Measurements from ENCODE around the gene UBE2R2. TPM values are rescaled to one million over a fixed set of nuclear protein-coding genes. Genes with fewer than 3 reads are reported as not detected.

Gene UBE2R2
- total RNA-seq, 1 experiment from 2014 or later, result 52.1 TPM

DNA sequence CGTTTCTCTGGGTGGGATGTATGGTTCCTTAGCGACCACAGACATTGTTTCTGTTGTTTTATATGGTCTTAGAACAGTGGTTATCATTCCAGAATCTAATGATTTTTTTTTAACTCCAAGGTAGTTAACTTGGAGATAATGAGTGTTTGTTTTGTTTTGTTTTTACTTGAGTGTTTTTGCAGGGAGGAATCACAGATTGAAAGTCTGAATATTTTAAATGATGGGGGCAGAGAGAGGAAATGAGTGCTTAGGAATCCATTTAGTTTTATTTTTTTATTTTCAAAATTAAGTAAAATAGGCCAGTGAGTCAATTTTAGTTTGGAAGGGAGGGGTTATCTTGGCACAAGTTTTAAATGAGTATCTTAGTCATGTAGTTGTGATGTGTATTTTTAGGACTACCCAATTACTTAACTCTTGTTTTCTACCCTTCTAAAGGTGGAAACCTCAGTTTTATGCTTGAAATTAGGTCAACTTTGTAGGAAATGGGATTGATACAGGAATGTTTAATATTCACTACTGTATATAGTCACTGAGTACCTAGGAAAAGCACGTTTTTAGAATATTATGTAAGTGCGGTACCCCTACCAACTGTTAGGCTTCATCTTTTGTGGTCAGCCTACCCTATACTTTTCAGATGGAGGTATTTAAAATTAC is 2.0 kb downstream of the UBE2R2 start:
- Histone ChIP-seq H4K5ac (ENCODE audit: insufficient read length, low read depth, low read length) (no peak overlapping the region), H3T11ph (ENCODE audit: low read length) (no peak overlapping the region), H3K56ac (ENCODE audit: insufficient read length, low read depth, low read length) (no peak overlapping the region), H3K4ac (ENCODE audit: low read depth, low read length) (no peak overlapping the region), H3K23ac (ENCODE audit: insufficient read length, low read depth, low read length) (no peak overlapping the region), H2AK5ac (ENCODE audit: insufficient read length, low read length) (no peak overlapping the region), H2BK20ac (ENCODE audit: low read depth, low read length, poor library complexity, severe bottlenecking) (no peak overlapping the region), H2BK120ac (ENCODE audit: low read depth, low read length, poor library complexity, severe bottlenecking) (no peak overlapping the region), H3K14ac (ENCODE audit: insufficient read depth, low read length) (no peak overlapping the region), H3K4me2 (ENCODE audit: insufficient read depth, insufficient read length, low read length) (peak overlapping the region; percentile 92), H4K8ac (replicated peaks; ENCODE audit: insufficient read length, low read depth, low read length) (no peak overlapping the region), H2AFZ (ENCODE audit: low read length) (no peak overlapping the region), H3K27me3 (ENCODE audit: insufficient read depth, low read length) (no peaks in the 10 kb centered on the region), H2BK5ac (ENCODE audit: insufficient read length, low read length) (no peak overlapping the region), H3K9me3 (ENCODE audit: control insufficient read depth, low read depth, low read length) (no peaks in the 10 kb centered on the region), H2BK15ac (ENCODE audit: low read depth, low read length) (no peak overlapping the region), H3K79me2 (ENCODE audit: insufficient read depth, low read length) (peaks cover 24% of the 10 kb centered on the region; the same call in 1 of the 2 replicates), H3K27ac (ENCODE audit: insufficient read length, low read depth, low read length) (no peak overlapping the region), H2BK12ac (ENCODE audit: insufficient read length, low read depth, low read length) (no peak overlapping the region), H3K23me2 (ENCODE audit: insufficient read length, low read depth, low read length, poor library complexity, severe bottlenecking) (peaks cover 8% of the 10 kb centered on the region), H4K20me1 (ENCODE audit: control insufficient read depth, insufficient read depth, insufficient read length) (no peaks in the 10 kb centered on the region), H3K79me1 (ENCODE audit: insufficient read depth, low read depth, low read length, poor library complexity, severe bottlenecking) (no peaks in the 10 kb centered on the region), H3K18ac (ENCODE audit: insufficient read length, low read depth, low read length) (no peak overlapping the region), H3K4me1 (ENCODE audit: insufficient read depth, low read length) (no peaks in the 10 kb centered on the region; the same call in 1 of the 2 replicates), H3K9ac (ENCODE audit: extremely low read depth, insufficient read length, low read length) (peak overlapping the region; percentile 93), H4K91ac (ENCODE audit: insufficient read length, low read depth, low read length) (no peak overlapping the region)
- TF ChIP-seq, protein P1, sequence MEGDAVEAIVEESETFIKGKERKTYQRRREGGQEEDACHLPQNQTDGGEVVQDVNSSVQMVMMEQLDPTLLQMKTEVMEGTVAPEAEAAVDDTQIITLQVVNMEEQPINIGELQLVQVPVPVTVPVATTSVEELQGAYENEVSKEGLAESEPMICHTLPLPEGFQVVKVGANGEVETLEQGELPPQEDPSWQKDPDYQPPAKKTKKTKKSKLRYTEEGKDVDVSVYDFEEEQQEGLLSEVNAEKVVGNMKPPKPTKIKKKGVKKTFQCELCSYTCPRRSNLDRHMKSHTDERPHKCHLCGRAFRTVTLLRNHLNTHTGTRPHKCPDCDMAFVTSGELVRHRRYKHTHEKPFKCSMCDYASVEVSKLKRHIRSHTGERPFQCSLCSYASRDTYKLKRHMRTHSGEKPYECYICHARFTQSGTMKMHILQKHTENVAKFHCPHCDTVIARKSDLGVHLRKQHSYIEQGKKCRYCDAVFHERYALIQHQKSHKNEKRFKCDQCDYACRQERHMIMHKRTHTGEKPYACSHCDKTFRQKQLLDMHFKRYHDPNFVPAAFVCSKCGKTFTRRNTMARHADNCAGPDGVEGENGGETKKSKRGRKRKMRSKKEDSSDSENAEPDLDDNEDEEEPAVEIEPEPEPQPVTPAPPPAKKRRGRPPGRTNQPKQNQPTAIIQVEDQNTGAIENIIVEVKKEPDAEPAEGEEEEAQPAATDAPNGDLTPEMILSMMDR (conservative IDR thresholded peaks at IDR 0.05), result no peak
- Mint-ChIP-seq H3K36me3 (ENCODE audit: insufficient read depth in 1 of 3, low read depth in 3 of 3) (peaks cover 0 to 8% (median 0%) of the 10 kb centered on the region in 3 experiments; a peak in 4 of 7 replicates), H3K27ac (peak overlapping the region; percentile 11 to 97 (median 77); a peak in 2 of 7 replicates), H3K27me3 (ENCODE audit: low read depth) (no peaks in the 10 kb centered on the region; the same call in 1 of the 2 replicates), H3K9me3 (no peaks in the 10 kb centered on the region; a peak in 1 of 5 replicates), H3K4me3 (peak overlapping the region; percentile 81 to 89), H3K4me1 (peaks cover 29 to 36% of the 10 kb centered on the region in 2 experiments)
- DNase-seq, result no peak
- WGBS (ENCODE audit: extremely low coverage, insufficient read length, low lambda C conversion rate), result no CpG with 5 or more reads among the region's 4 CpGs
